Activated CD4-positive, alpha-beta T cell treated with anti-CD3 and anti-CD28 coated beads, Interleukin-2, amount 10 ng/mL, durations not matched to agents 7 days and 5 days (primary cell): Measurements from ENCODE around the gene PFKL. TPM values are rescaled to one million over a fixed set of nuclear protein-coding genes. Genes with fewer than 3 reads are reported as not detected.

Experiments used
- CTCF ChIA-PET: fragments of 350-600 bp; sonication (Branson Sonifier 250); formaldehyde crosslinking; loops from one replicate; lab custom pipeline; 2021; ENCODE audit warnings: antibody characterized with exemption; lab: Charles Lee
- POLR2A ChIA-PET: fragments of 350-600 bp; sonication (Branson Sonifier 250); formaldehyde crosslinking; loops from one replicate; lab custom pipeline; 2021; ENCODE audit warnings: antibody characterized with exemption; lab: Charles Lee
- DNase-seq: peaks from one replicate; pipeline ENCODE4 v3.0.0-alpha.2; 2020
- H3K27ac Mint-ChIP-seq: one replicate; pipeline ENCODE4 v1.8.0; 2021; ENCODE audit warnings: mild to moderate bottlenecking, moderate library complexity, mixed read lengths
- H3K27me3 Mint-ChIP-seq: one replicate; pipeline ENCODE4 v1.8.0; 2021; ENCODE audit warnings: mixed read lengths
- H3K36me3 Mint-ChIP-seq: one replicate; pipeline ENCODE4 v1.8.0; 2021; ENCODE audit warnings: low read depth, mixed read lengths
- H3K4me1 Mint-ChIP-seq: one replicate; pipeline ENCODE4 v1.8.0; 2021; ENCODE audit warnings: mixed read lengths
- H3K4me3 Mint-ChIP-seq: one replicate; pipeline ENCODE4 v1.8.0; 2021; ENCODE audit warnings: mild to moderate bottlenecking, moderate library complexity, mixed read lengths
- H3K9me3 Mint-ChIP-seq: one replicate; pipeline ENCODE4 v1.8.0; 2021; ENCODE audit warnings: mixed read lengths
- total RNA-seq, 2 experiments: library from RNA; stranded (reverse); gene quantifications; one replicate each; pipeline ENCODE4 v1.2.3, GENCODE V29; 2021

Gene PFKL
- total RNA-seq, 2 experiments from 2014 or later, result 190 to 210 TPM

DNA sequence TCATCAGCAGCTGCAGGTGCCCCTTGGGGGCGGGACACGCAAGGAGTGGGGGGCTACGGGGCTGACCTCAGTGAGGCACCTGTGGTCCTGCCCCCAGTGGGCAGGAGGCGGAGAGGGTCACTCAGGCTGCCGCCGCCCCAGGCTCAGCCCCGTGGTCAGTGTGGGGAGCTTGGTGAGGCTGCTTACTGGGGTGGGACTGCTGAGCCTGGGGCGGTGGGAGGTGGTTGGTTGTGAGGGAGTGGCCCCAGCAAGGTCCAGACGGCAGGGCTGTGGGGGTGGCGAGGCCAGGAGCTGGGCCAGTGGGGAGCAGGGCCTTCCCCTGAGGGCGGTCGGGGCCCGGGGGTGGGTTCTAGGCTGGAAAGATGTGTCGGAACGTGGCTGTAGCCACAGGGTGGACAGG lies 14.3 kb downstream of the PFKL start:
- H3K4me1 Mint-ChIP-seq, result no peaks in the 10 kb centered on the region
- DNase-seq, result no peak
- peaks cover 13% of the 10 kb centered on the region for H3K36me3 Mint-ChIP-seq
- H3K27me3 Mint-ChIP-seq, result no peaks in the 10 kb centered on the region
- POLR2A ChIA-PET, result interaction anchor here (0.6 kb wide), 1 partner anchor 600 kb away, joined by 4 read pairs; no protein-coding TSS in a partner anchor
- no peaks in the 10 kb centered on the region for H3K9me3 Mint-ChIP-seq
- no peak overlapping the region for H3K27ac Mint-ChIP-seq
- H3K4me3 Mint-ChIP-seq, result no peak overlapping the region
- CTCF ChIA-PET, result interaction anchor here (1.3 kb wide), 1 partner anchor 16 kb away, joined by 5 read pairs; no protein-coding TSS in a partner anchor

- Mint-ChIP-seq H3K4me3 (no peak overlapping the region), H3K4me1 (no peaks in the 10 kb centered on the region), H3K9me3 (no peaks in the 10 kb centered on the region), H3K27ac (no peak overlapping the region), H3K36me3 (peaks cover 13% of the 10 kb centered on the region), H3K27me3 (no peaks in the 10 kb centered on the region)
- DNase-seq, result no peak
- CTCF ChIA-PET, result no interaction called here
- POLR2A ChIA-PET, result no interaction called here
Measured at GRCh38 chr21:44314561-44314960, 14.7 kb downstream of the PFKL start.

DNA sequence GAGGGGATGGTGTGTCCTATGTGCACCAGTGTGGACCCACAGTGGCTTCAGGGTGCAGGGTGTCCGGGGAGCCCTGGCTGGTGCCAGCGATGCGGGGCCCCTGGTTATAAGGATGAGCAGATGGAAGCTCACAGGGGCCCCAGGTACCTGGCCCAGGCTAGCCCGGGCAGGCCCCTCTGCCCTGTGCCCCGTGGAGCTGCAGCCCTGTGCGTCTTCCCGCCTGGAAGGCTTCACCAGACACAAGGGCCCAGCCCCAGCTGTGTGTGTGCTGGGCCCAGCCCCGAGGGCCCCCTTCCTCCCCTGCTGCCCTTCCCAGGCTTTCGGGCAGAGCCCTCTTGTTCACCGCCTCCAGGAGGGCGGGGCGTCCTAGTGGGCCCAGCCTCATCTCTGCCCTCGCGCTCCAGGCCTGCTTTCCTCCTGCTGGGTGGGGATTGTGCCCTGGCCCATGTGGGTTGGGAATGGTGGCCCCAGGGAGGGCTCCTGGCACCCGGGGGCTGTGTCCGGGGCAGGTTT lies 15.9 kb downstream of the PFKL start:
- CTCF ChIA-PET, result interaction anchor here (0.7 to 1.2 kb wide), 2 partner anchors 16 to 19 kb away, joined by 3 read pairs; no protein-coding TSS in a partner anchor
- peaks cover 13% of the 10 kb centered on the region for H3K36me3 Mint-ChIP-seq
- no peak overlapping the region for H3K27ac Mint-ChIP-seq
- no peak overlapping the region for H3K4me3 Mint-ChIP-seq
- no peak for DNase-seq
- no peaks in the 10 kb centered on the region for H3K9me3 Mint-ChIP-seq
- POLR2A ChIA-PET, result no interaction called here
- H3K4me1 Mint-ChIP-seq, result no peaks in the 10 kb centered on the region
- H3K27me3 Mint-ChIP-seq, result no peaks in the 10 kb centered on the region

DNA sequence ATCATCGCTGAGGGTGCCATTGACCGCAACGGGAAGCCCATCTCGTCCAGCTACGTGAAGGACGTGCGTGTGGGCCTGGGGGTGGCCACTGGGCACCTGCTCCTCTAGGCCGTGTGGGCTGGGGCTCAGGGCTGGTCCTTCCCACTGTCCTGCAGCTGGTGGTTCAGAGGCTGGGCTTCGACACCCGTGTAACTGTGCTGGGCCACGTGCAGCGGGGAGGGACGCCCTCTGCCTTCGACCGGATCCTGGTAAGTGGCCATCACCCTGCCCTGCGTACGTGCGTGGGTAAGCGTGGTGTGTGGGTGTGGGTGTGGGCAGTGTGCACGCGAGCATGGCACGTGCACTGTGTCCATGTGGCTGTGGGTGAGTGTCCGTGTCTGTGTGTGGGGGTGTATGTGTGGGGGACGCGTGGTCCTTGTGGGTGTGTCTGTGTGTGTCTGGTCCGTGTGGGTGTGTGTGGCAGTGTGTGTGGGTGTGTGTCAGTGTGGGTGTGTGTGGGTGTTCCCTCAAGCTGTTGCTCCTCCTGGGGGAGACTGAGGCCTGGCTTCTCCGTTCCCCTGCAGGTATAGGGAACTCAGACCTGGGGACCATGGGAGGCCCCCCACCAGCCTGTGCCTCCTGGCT lies 16.5 kb downstream of the PFKL start:
- POLR2A ChIA-PET, result no interaction called here
- Mint-ChIP-seq H3K9me3 (no peaks in the 10 kb centered on the region), H3K27me3 (no peaks in the 10 kb centered on the region), H3K4me3 (no peak overlapping the region), H3K36me3 (peaks cover 7% of the 10 kb centered on the region), H3K4me1 (no peaks in the 10 kb centered on the region), H3K27ac (no peak overlapping the region)
- DNase-seq, result no peak
- CTCF ChIA-PET, result interaction anchor here (1.2 kb wide), 1 partner anchor 19 kb away, joined by 3 read pairs; no protein-coding TSS in a partner anchor

DNA sequence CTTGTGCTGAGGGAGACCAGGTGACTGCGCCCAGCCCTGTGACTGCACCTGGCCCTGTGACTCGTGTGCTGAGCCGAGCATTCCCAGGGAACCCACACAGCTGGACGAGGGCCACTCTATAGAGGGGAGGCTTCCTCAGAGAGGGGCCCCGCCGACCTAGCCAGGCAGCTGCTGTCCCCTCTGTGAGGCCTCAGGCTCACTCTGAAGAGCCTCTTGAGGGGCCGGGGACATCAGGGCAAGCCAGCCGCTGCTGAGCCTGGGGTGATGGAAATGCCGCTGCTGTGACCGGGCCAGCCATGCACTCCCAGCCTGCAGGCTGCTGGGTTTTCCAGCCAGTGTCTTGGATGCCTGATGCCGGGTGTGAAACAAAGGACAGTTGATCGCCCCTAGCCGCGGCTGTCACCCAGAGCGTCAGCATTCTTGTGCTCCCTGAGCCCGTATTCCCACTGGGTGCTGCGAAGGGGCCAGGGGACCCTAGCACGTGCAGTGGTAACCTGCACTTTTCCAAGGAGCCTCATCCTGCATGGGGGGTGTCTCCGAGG lies 17.5 kb downstream of the PFKL start:
- H3K4me3 Mint-ChIP-seq, result no peak overlapping the region
- no peak for DNase-seq
- ChIA-PET CTCF (no interaction called here), POLR2A (interaction anchor here (0.7 kb wide), 1 partner anchor 127 kb away, joined by 3 read pairs; no protein-coding TSS in a partner anchor)
- peaks cover 3% of the 10 kb centered on the region for H3K36me3 Mint-ChIP-seq
- H3K4me1 Mint-ChIP-seq, result no peaks in the 10 kb centered on the region
- H3K27me3 Mint-ChIP-seq, result no peaks in the 10 kb centered on the region
- no peak overlapping the region for H3K27ac Mint-ChIP-seq
- no peaks in the 10 kb centered on the region for H3K9me3 Mint-ChIP-seq

GRCh38 chr21:44317871-44318270 lies 18.0 kb downstream of the PFKL start:
- no peaks in the 10 kb centered on the region for H3K4me1 Mint-ChIP-seq
- H3K9me3 Mint-ChIP-seq, result no peaks in the 10 kb centered on the region
- ChIA-PET POLR2A (no interaction called here), CTCF (no interaction called here)
- no peaks in the 10 kb centered on the region for H3K27me3 Mint-ChIP-seq
- no peak overlapping the region for H3K27ac Mint-ChIP-seq
- no peak overlapping the region for H3K4me3 Mint-ChIP-seq
- H3K36me3 Mint-ChIP-seq, result peaks cover 3% of the 10 kb centered on the region
- no peak for DNase-seq

DNA sequence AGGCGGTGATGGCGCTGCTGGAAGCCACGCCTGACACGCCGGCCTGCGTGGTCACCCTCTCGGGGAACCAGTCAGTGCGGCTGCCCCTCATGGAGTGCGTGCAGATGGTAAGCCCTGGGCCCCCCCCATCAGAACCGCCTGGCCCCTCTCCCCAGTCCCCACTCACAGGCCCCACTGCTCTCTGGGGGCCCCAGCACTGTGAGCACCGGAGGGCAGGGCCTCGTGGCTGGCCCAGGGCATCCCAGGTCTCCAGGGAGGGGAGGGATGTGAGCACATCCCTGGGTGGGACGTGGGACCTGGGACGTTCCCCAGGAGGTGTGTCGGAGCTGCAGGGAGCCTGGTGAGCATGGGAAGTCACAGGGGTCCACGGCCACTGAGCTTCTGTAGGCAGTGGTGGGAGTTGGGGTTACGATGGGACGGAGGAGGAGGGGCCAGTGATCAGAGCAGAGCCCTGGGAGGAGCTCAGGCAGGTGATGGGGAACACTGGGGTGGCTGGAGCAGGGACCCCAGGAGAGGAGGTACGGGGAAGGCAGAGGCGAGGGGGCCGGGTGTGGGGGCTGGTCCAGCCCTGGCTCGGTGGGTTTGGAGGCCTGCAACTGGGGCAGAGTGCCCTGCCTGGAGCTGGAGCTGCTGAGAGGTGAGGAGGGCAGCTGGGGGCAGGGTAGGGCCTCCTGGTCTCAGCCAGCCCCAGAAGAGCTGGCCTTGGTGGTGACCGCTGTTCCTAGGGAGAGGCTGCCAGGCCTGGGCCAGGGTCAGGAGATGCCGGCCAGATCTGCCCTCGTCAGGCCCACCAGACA lies 18.8 kb downstream of the PFKL start:
- no peaks in the 10 kb centered on the region for H3K27me3 Mint-ChIP-seq
- no peaks in the 10 kb centered on the region for H3K9me3 Mint-ChIP-seq
- H3K36me3 Mint-ChIP-seq, result peaks cover 3% of the 10 kb centered on the region
- DNase-seq, result no peak
- CTCF ChIA-PET, result interaction anchor here (0.7 to 1.3 kb wide), 2 partner anchors 13 to 15 kb away, joined by 3 read pairs; no protein-coding TSS in a partner anchor
- POLR2A ChIA-PET, result no interaction called here
- no peaks in the 10 kb centered on the region for H3K4me1 Mint-ChIP-seq
- H3K4me3 Mint-ChIP-seq, result no peak overlapping the region
- H3K27ac Mint-ChIP-seq, result no peak overlapping the region

GRCh38 chr21:44319407-44320065 lies 19.7 kb downstream of the PFKL start:
- Mint-ChIP-seq H3K27ac (no peak overlapping the region), H3K27me3 (no peaks in the 10 kb centered on the region), H3K36me3 (peaks cover 3% of the 10 kb centered on the region), H3K4me1 (no peaks in the 10 kb centered on the region), H3K4me3 (no peak overlapping the region), H3K9me3 (no peaks in the 10 kb centered on the region)
- CTCF ChIA-PET, result interaction anchor here (1.3 kb wide), 1 partner anchor 12 kb away, joined by 3 read pairs; no protein-coding TSS in a partner anchor
- no peak for DNase-seq
- POLR2A ChIA-PET, result no interaction called here

DNA sequence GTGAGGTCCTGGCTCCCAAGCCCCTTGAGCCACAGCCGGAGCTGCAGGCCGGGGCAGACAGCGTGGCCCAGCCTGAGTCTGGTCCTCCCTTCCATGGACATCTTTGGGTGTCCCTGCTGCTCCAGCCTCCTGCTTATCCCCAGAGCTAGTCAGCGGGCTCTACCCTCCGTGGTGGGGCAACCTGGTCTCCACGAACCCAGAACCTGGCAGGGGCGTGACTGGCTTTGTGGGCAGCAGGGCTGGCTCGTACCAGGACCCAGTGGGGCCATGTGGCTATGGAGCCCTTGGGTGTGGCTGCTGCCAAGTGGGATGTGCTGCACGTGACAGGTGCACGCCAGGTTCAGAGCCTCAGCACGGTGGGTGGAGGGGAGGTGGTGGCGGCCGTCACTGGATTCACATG lies 21.0 kb downstream of the PFKL start:
- H3K9me3 Mint-ChIP-seq, result no peaks in the 10 kb centered on the region
- no peaks in the 10 kb centered on the region for H3K4me1 Mint-ChIP-seq
- ChIA-PET POLR2A (no interaction called here), CTCF (no interaction called here)
- H3K27ac Mint-ChIP-seq, result no peak overlapping the region
- DNase-seq, result no peak
- no peaks in the 10 kb centered on the region for H3K27me3 Mint-ChIP-seq
- peaks cover 3% of the 10 kb centered on the region for H3K36me3 Mint-ChIP-seq
- H3K4me3 Mint-ChIP-seq, result no peak overlapping the region

GRCh38 chr21:44321846-44322450 lies 22.1 kb downstream of the PFKL start:
- no peak overlapping the region for H3K27ac Mint-ChIP-seq
- no peaks in the 10 kb centered on the region for H3K9me3 Mint-ChIP-seq
- ChIA-PET POLR2A (no interaction called here), CTCF (interaction anchor here (1.0 to 1.6 kb wide), 2 partner anchors 12 to 17 kb away, joined by 3 to 4 read pairs; no protein-coding TSS in a partner anchor)
- H3K4me3 Mint-ChIP-seq, result no peak overlapping the region
- H3K36me3 Mint-ChIP-seq, result no peaks in the 10 kb centered on the region
- H3K4me1 Mint-ChIP-seq, result no peaks in the 10 kb centered on the region
- H3K27me3 Mint-ChIP-seq, result no peaks in the 10 kb centered on the region
- no peak for DNase-seq

DNA sequence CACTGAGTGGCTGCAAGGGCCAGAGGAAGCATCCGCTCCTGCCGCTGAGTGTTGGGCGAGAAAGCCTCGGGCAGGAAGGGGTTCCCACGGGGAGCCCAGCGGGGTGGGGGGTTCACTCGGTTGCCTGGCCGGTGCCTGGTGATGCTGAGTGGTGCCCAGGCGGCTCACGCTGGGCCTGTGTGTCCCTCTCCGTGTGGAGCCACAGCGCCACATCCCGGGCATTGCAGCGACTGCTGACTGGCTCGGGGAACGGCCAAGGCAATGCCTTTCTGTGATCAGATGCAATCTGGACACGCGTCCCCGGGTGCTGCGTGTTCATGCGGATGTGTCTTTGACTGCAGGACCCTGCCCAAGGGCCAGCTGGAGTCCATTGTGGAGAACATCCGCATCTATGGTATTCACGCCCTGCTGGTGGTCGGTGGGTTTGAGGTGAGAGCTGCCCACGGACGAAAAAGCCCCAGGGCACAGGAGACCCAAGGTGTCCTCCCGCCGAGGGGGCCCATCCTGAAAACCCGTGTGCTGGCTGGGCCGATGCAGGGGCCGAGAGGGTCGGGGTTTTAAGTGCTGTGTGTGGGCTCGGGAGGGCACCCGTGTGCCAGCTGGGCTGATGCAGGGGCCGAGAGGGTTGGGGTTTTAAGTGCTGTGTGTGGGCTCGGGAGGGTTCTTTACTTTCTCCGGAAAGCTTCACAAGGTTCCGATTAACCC lies 22.9 kb downstream of the PFKL start:
- no peaks in the 10 kb centered on the region for H3K4me1 Mint-ChIP-seq
- H3K27ac Mint-ChIP-seq, result no peak overlapping the region
- ChIA-PET CTCF (interaction anchor here (1.6 kb wide), 1 partner anchor 11 kb away, joined by 4 read pairs; no protein-coding TSS in a partner anchor), POLR2A (no interaction called here)
- no peaks in the 10 kb centered on the region for H3K36me3 Mint-ChIP-seq
- no peaks in the 10 kb centered on the region for H3K27me3 Mint-ChIP-seq
- no peaks in the 10 kb centered on the region for H3K9me3 Mint-ChIP-seq
- DNase-seq, result no peak
- no peak overlapping the region for H3K4me3 Mint-ChIP-seq

DNA sequence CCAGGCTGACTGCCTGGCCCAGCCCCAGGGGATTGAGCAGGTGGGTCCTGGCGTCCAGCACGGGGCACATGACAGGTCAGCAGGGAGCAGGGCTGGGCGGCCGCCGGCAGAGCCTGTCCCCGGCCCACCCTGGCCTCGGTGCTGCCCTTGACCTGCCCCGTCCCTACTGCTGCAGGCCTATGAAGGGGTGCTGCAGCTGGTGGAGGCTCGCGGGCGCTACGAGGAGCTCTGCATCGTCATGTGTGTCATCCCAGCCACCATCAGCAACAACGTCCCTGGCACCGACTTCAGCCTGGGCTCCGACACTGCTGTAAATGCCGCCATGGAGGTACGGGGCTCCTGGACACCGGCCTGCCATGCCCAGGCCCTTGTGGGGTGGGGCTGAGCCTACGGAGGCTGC lies 23.7 kb downstream of the PFKL start:
- no peak for DNase-seq
- no peak overlapping the region for H3K4me3 Mint-ChIP-seq
- no peaks in the 10 kb centered on the region for H3K36me3 Mint-ChIP-seq
- POLR2A ChIA-PET, result no interaction called here
- no peaks in the 10 kb centered on the region for H3K4me1 Mint-ChIP-seq
- CTCF ChIA-PET, result no interaction called here
- H3K27ac Mint-ChIP-seq, result no peak overlapping the region
- H3K9me3 Mint-ChIP-seq, result no peaks in the 10 kb centered on the region
- no peaks in the 10 kb centered on the region for H3K27me3 Mint-ChIP-seq
